Motor neuron (in vitro differentiated cells): ENCODE data around the gene OR2T27. TPM values are rescaled to one million over a fixed set of nuclear protein-coding genes. Genes with fewer than 3 reads are reported as not detected.

Experiments
- total RNA-seq, 8 experiments: library from RNA; unstranded; fragments of 300-600 nt; gene quantifications; 2 replicates each; pipeline versions ENCODE4 v1.2.3 to v1.2.4, GENCODE V29; 2022

The OR2T27 gene
- total RNA-seq, 8 experiments from 2014 or later, result 0.29 to 0.66 TPM; not detected in 6

Other genes starting within 250 kb of the OR2T27 start
- gene OR2T2, start 209.9 kb downstream of the OR2T27 start, total RNA-seq, result 1 to 10 TPM in 1 of 8 experiments, under 1 TPM in 4, not detected in 3; 0.31 to 1.7 (median 0.33) TPM
- under 1 TPM in 2 of 8 experiments, not detected in 6; 0.38 to 0.80 TPM for gene OR2T3, start 182.2 kb downstream of the OR2T27 start, total RNA-seq
- under 1 TPM in 1 of 8 experiments, not detected in 7; 0.21 TPM for gene OR2T5, start 166.9 kb downstream of the OR2T27 start, total RNA-seq
- gene OR2G6, start 147.5 kb downstream of the OR2T27 start, total RNA-seq, result under 1 TPM in 3 of 8 experiments, not detected in 5; 0.09 to 0.24 (median 0.13) TPM
- gene OR2T29, start 92.8 kb downstream of the OR2T27 start, total RNA-seq, result under 1 TPM in 4 of 8 experiments, not detected in 4; 0.27 to 0.90 (median 0.43) TPM
- under 1 TPM in 3 of 8 experiments, not detected in 5; 0.32 to 0.81 (median 0.38) TPM for gene OR2T34, start 80.8 kb downstream of the OR2T27 start, total RNA-seq
- gene OR2T10, start 57.8 kb downstream of the OR2T27 start, total RNA-seq, result under 1 TPM in 3 of 8 experiments, not detected in 5; 0.08 to 0.28 (median 0.09) TPM
- under 1 TPM in 4 of 8 experiments, not detected in 4; 0.05 to 0.38 (median 0.19) TPM for gene OR2T11, start 20.4 kb downstream of the OR2T27 start, total RNA-seq
- under 1 TPM in 1 of 8 experiments, not detected in 7; 0.05 TPM for gene OR2T35, start 10.2 kb downstream of the OR2T27 start, total RNA-seq
- under 1 TPM in 1 of 8 experiments, not detected in 7; 0.43 TPM for gene OR14I1, start 47.2 kb upstream of the OR2T27 start, total RNA-seq
- under 1 TPM in 2 of 8 experiments, not detected in 6; 0.24 to 0.59 TPM for gene LYPD8, start 100.2 kb upstream of the OR2T27 start, total RNA-seq
- gene SH3BP5L, start 170.4 kb upstream of the OR2T27 start, total RNA-seq, result 10 to 100 TPM; 13.9 to 39.9 (median 22.6) TPM
- gene ZNF672, start 182.7 kb upstream of the OR2T27 start, total RNA-seq, result 10 to 100 TPM; 12.4 to 34.6 (median 22.7) TPM
- gene ZNF692, start 203.6 kb upstream of the OR2T27 start, total RNA-seq, result 10 to 100 TPM; 20.9 to 67.7 (median 45.3) TPM